GM12872 (cell line): ENCODE data around the gene TRIM51G.
"Not testable (repeated sequence)": the region's sequence is repeated elsewhere in the genome, so short reads cannot be mapped to it uniquely, and the experiment has no call there.

ENCODE experiments used
- CTCF ChIP-seq: IDR thresholded peaks from 3 replicates; pipeline ENCODE4 v1.5.1; 2011; ENCODE audit warnings: low read depth, mild to moderate bottlenecking, low read length, moderate library complexity; ENCODE audit not compliant: insufficient read depth

TRIM51G gene

GRCh38 chr11:48983785-48984184 lies at the start of gene TRIM51G:
TSS of gene TRIM51G (minus strand) at chr11:48983885. CDS start at chr11:48981695, 2,190 bp downstream.
- TF ChIP-seq CTCF: not testable (repeated sequence)

- not testable (repeated sequence) for TF ChIP-seq CTCF
These were observed 44.8 kb upstream of the TRIM51G start, which contains the start of gene TRIM49B for GRCh38 chr11:49028523-49028922. TSS of gene TRIM49B (plus strand) at chr11:49028823. CDS start at chr11:49031600, 2,777 bp downstream.
